H1 (cell line): ENCODE data around the gene MSMP. TPM values are rescaled to one million over a fixed set of nuclear protein-coding genes. Genes with fewer than 3 reads are reported as not detected.

Experiments used
- RFX5 ChIP-seq: IDR thresholded peaks from 2 replicates; pipeline ENCODE4 v1.6.1; 2011; ENCODE audit warnings: low read depth, low read length, improper control_type of control experiment, borderline replicate concordance
- SIN3A ChIP-seq, 2 experiments: IDR thresholded peaks in 1 of 2; conservative IDR thresholded peaks in 1 of 2; 2 replicates each; pipeline ENCODE4 v1.6.1; 2011 to 2012; ENCODE audit warnings: low read length in 2 of 2, improper control_type of control experiment in 1 of 2, low read depth in 1 of 2, mild to moderate bottlenecking in 1 of 2
- polyA plus RNA-seq, 7 experiments: library from polyadenylated mRNA; depleted of rRNA in 3 of 7; stranded (reverse) in 5 of 7; unstranded in 2 of 7; fragments of >200 nt in 5 of 7; fragments of 200-250 nt in 2 of 7; gene quantifications; 1 replicate in 5 of 7; 2 replicates in 1 of 7; 4 replicates in 1 of 7; pipeline versions ENCODE4 v1.2.1 to v1.2.3, GENCODE V29; 2011 to 2013; ENCODE audit warnings: missing spikeins in 2 of 7, mixed read lengths in 2 of 7
- total RNA-seq: library from RNA; stranded (reverse); fragmentation: NEBNext Ultra II Directional; extraction: Animal tissue kit (Norgen Biotek cat#: 25700); gene quantifications from 2 replicates; pipeline ENCODE4 v1.2.1, GENCODE V29; 2021

Gene MSMP
- total and polyA plus RNA-seq, 2 of the 8 experiments (the other 6 are each of a cell fraction or from before 2014, with no cell fraction given): 0.53 TPM; not detected in 1

GRCh38 chr9:35757226-35757891 is 3.3 kb upstream of the MSMP start (continued):
- TF ChIP-seq RFX5: no peak
- no peak; a peak in 1 of 4 replicates for TF ChIP-seq SIN3A (conservative IDR thresholded peaks at IDR 0.05 in 1 of 2, IDR thresholded peaks at IDR 0.05 in 1 of 2; ENCODE audit: low read depth in 1 of 2, low read length in 2 of 2)
- TF ChIP-seq, all 59 proteins: peak for 8
